GM21360 (cell line): ENCODE measurements around the gene MOB4.
"Not testable (repeated sequence)": the region's sequence is repeated elsewhere in the genome, so short reads cannot be mapped to it uniquely, and the experiment has no call there.

Source experiments
- ATAC-seq: cut with Tn5 transposase; IDR thresholded peaks from one replicate; pipeline ENCODE4 v1.9.1; 2021; ENCODE audit warnings: mild to moderate bottlenecking, moderate library complexity; ENCODE audit not compliant: unreplicated experiment

Gene MOB4

DNA sequence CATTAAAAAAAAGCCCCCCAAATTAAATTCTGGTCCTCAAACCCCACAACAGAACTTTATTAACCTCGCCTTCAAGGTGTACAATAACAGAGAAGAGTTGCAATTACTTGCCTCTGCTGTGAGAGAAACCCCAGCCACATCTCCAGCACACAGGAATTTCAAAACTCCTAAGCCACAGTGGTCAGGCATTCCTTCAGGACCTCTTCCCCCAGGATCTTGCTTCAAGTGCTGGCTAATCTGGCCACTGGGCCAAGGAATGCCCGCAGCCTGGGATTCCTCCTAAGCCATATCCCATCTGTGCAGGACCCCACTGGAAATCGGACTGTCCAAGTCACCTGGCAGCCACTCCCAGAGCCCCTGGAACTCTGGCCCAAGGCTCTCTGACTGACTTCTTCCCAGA, 64.3 kb downstream of the MOB4 start:
- ATAC-seq, result not testable (repeated sequence)

DNA sequence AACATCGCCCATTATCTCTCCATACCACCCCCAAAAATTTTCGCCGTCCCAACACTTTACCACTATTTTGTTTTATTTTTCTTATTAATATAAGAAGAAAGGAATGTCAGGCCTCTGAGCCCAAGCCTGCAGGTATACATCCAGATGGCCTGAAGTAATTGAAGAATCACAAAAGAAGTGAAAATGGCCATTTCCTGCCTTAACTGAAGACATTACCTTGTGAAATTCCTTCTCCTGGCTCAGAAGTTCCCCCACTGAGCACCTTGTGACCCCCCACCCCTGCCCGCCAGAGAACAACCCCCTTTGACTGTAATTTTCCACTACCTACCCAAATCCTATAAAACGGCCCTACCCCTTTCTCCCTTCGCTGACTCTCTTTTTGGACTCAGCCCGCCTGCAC, 71.4 kb downstream of the MOB4 start:
- not testable (repeated sequence) for ATAC-seq

DNA sequence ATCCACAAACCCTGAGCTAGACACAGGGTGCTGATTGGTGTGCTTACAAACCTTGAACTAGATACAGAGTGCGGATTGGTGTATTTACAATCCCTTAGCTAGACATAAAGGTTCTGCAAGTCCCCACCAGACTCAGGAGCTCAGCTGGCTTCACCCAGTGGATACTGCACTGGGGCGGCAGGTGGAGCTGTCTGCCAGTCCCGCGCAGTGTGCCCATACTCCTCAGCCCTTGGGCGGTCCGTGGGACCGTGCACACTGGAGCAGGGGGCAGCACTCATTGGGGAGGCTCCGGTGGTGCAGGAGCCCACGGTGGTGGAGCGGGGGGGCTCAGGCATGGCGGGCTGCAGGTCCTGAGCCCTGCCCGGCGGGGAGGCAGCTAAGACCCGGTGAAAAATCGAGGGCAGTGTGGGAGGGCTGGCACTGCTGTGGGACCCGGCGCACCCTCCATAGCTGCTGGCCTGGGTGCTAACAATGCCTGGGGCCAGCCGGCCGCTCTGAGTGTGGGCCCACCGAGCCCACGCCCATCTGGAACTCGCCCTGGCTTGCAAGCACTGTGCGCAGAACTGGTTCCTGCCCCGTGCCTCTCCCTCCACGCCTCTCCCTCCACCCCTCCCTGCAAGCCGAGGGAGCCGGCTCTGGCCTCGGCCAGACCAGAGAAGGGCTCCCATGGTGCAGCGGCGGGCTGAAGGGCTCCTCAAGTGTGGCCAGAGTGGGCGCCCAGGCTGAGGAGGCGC, 75.6 kb downstream of the MOB4 start:
- ATAC-seq, result no peak

DNA sequence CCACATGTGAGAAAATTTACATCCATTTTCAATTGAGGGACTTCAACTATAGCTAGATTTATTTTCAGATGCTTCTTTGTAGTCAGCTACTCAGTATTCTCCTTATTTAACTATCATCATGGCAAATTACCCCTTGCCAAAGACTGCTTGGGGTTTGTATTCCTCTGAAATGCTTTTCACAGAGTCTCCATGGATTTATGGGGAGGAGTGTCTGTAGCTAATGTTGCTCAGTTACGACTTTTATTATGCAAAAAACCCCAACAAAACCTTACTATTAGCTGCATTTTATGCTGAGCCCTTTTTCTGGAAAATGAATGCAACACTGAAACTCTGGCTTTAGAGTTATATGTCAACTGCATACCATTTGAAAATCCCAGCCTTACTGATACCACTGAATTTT, 80.9 kb downstream of the MOB4 start:
- no peak for ATAC-seq

DNA sequence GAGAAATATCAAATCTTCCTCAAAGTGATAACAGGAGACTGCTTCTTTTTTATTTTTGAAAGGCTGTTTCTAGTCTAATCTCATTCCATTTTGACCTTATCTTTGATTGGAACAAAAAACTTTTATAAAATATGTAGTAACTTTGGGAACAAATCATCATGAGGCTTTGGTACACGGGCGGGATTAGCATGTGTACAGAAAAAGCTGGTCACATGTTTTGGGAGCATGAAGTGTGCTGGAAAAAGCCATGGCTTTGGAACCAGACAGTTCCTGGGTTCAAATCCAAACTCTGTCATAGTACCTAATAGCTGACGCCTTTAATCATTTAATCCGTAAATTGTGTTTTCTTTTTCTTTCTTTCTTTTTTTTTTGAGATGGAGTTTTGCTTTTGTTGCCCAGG, 81.3 kb downstream of the MOB4 start:
- no peak for ATAC-seq

DNA sequence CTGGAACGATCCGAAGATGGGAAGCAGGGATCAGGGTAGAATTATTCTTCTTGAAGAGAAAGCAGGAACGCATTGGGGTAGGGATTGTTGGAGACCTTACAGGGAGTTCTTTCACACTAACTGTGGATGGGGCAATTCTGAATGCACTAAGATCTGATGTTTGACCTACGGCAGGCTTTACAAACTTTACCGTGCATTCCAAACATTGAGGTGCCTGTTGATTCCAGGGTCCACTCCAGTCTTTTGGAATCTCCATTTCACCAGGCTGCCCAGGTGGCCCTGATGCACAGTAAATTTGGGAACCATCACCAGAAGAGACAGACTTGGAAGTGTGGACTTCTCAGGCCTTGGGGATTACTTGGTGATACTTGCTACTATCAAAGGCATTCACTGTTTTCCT, 82.6 kb downstream of the MOB4 start:
- ATAC-seq, result no peak

DNA sequence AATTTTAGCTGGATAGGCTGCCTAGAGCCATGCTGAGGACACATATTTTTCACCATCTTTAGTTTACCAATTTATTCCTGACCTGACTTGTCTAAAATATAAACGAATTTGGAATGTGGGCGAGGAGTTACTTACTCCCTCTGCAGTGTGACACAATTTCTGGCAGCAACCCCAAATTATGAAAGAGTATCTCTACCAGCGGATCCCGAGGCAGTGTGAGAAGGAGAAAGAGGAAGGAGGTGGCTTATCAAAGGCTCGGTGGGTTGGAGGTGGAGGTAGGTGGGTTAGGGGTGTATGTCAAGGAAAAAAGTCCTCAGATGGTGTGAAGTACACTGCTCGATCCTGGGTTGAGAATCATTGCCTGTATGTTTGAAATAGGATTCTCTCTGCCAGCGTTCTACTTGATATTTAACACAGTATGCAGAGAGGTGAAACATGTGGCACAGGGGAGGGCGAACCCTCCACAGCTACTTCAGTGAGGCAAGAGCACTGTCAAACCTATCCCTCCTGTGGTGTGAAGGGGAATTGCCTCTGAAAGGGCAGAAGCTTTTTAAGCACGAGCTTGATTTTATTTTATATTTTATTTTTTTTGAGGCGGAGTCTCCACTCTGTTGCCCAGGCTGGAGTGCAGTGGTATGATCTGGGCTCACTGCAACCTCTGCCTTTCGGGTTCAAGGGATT, 83.6 kb downstream of the MOB4 start:
- no peak for ATAC-seq

DNA sequence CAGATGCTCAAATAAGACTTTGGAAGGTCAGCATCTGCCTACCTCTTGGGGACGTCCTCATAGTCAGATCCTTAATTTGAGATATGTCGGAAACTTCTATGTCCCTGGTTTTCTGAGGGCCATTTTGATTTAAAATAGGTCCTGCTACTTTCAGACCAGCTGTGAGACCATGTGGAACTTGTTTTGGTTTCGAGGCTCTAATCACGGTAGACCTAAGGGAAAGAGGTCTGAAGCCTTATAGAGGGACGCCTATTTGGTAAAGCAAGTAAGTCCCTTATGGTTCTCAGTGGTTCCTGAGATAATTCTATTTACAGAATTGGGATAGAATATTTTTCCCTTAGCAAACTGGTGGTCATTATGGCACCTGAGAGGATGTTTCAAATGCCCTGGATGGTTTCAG, 84.4 kb downstream of the MOB4 start:
- ATAC-seq, result no peak

DNA sequence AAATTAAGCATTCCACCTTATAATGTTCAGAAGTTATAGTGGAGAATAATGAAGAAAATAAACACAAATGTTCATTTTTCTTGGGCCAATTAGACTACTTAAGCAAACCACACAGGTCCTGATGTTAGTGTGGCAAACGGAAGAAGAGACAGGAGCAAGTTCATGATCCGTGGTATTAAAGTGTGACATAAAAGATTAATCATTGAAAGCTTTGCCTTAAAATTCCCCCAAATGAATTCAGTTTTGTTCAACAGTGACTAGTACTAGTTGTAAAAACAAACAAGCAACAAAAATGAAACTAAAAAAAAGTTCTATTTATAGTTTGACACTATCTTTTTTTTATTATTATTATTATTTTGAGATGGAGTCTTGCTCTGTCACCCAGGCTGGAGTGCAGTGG, 85.9 kb downstream of the MOB4 start:
- ATAC-seq, result no peak
